ENCODE measurements around the gene CFC1. TPM values are rescaled to one million over a fixed set of nuclear protein-coding genes. Genes with fewer than 3 reads are reported as not detected.
"Not testable (repeated sequence)": the region's sequence is repeated elsewhere in the genome, so short reads cannot be mapped to it uniquely, and the experiment has no call there.

Gene CFC1
- total and polyA plus RNA-seq, 2 experiments from 2014 or later: 0.66 TPM; not detected in 1

GRCh38 chr2:130590170-130590841 is 9.1 kb downstream of the CFC1 start:
- not testable (repeated sequence) for DNase-seq (ENCODE audit: low spot score); H3K36me3 ChIP-seq (ENCODE audit: insufficient read depth); H3K4me3 Mint-ChIP-seq; H4K20me1 ChIP-seq (replicated peaks; ENCODE audit: insufficient read depth); H3K27me3 ChIP-seq (ENCODE audit: insufficient read depth); H3K9me3 Mint-ChIP-seq; H3K9me2 ChIP-seq (ENCODE audit: insufficient read depth); H3K4me1 ChIP-seq (ENCODE audit: insufficient read depth); H3K4me3 ChIP-seq; ATAC-seq; H3K27ac Mint-ChIP-seq; H2AFZ ChIP-seq; H3K4me1 Mint-ChIP-seq; H3K79me2 ChIP-seq (replicated peaks; ENCODE audit: insufficient read depth); H3K36me3 Mint-ChIP-seq (ENCODE audit: low read depth); H3F3A ChIP-seq (replicated peaks; ENCODE audit: low read depth); H3K27ac ChIP-seq (ENCODE audit: low read depth); H3K27me3 Mint-ChIP-seq (ENCODE audit: insufficient read depth, low read depth, poor library complexity); H3K4me2 ChIP-seq

GRCh38 chr2:130588688-130589458 is 10.5 kb downstream of the CFC1 start:
- not testable (repeated sequence) for H3K27ac ChIP-seq (ENCODE audit: low read depth); ATAC-seq; H3K4me1 Mint-ChIP-seq; H2AFZ ChIP-seq; H3K36me3 Mint-ChIP-seq (ENCODE audit: low read depth); DNase-seq (ENCODE audit: low spot score); H3K4me3 ChIP-seq; H3K9me3 Mint-ChIP-seq; H3K27me3 ChIP-seq (ENCODE audit: insufficient read depth); H3K4me2 ChIP-seq; H3K4me3 Mint-ChIP-seq; H3K79me2 ChIP-seq (replicated peaks; ENCODE audit: insufficient read depth); H3K27me3 Mint-ChIP-seq (ENCODE audit: insufficient read depth, low read depth, poor library complexity); H3F3A ChIP-seq (replicated peaks; ENCODE audit: low read depth); H4K20me1 ChIP-seq (replicated peaks; ENCODE audit: insufficient read depth); H3K36me3 ChIP-seq (ENCODE audit: insufficient read depth); H3K9me2 ChIP-seq (ENCODE audit: insufficient read depth); H3K4me1 ChIP-seq (ENCODE audit: insufficient read depth); H3K27ac Mint-ChIP-seq

DNA sequence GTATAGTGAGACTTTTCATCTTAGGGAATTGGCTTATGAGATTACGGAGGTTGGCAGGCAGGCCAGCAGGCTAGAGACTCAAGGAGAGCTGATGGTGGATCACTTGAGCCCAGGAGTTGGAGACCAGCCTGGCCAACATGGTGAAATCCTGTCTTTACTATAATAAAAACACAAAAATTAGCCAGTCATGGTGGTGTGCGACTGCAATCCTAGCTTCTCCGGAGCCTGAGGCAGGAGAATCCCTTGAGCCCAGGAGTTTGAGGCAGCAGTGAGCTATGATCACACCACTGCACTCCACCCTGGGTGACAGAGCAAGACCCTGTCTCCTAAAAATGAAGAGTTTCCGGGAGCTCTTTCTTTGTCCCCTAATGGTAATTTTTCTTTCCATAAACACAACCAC is 14.6 kb downstream of the CFC1 start:
- not testable (repeated sequence) for H3K4me3 Mint-ChIP-seq; H3K27ac ChIP-seq (ENCODE audit: low read depth); H3K9me3 Mint-ChIP-seq; H2AFZ ChIP-seq; H3K79me2 ChIP-seq (replicated peaks; ENCODE audit: insufficient read depth); H3K4me3 ChIP-seq; H3K27me3 ChIP-seq (ENCODE audit: insufficient read depth); H3K4me1 Mint-ChIP-seq; H3K36me3 Mint-ChIP-seq (ENCODE audit: low read depth); H3K36me3 ChIP-seq (ENCODE audit: insufficient read depth); DNase-seq (ENCODE audit: low spot score); H3K4me1 ChIP-seq (ENCODE audit: insufficient read depth); H3K27ac Mint-ChIP-seq; H3K4me2 ChIP-seq; H3F3A ChIP-seq (replicated peaks; ENCODE audit: low read depth); H4K20me1 ChIP-seq (replicated peaks; ENCODE audit: insufficient read depth); H3K27me3 Mint-ChIP-seq (ENCODE audit: insufficient read depth, low read depth, poor library complexity); ATAC-seq; H3K9me2 ChIP-seq (ENCODE audit: insufficient read depth)

DNA sequence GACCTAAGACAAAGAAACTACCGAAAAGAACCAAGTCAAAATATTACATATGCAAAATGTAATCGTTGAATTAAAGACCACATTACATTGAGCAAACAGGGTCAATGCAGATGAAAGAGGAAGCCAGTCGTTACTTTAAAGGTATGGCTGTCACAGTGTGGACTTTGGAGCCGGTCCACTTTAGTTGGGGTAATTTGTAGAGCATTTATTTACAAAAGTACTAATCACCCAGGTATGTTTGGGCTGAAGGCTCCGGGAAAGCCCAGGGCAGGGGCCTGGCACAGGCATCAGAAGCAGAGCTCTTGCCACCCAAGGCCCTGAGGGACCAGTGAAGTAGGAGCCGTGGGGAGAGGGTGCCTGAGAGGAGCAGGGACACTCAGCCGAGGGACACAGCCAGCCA is 15.8 kb downstream of the CFC1 start:
- H3K27me3 Mint-ChIP-seq (ENCODE audit: insufficient read depth, low read depth, poor library complexity); H3K9me2 ChIP-seq (ENCODE audit: insufficient read depth); H3K4me1 ChIP-seq (ENCODE audit: insufficient read depth); H2AFZ ChIP-seq; H3F3A ChIP-seq (replicated peaks; ENCODE audit: low read depth); H3K4me2 ChIP-seq; H3K27ac Mint-ChIP-seq; ATAC-seq; H4K20me1 ChIP-seq (replicated peaks; ENCODE audit: insufficient read depth); H3K9me3 Mint-ChIP-seq; H3K4me3 Mint-ChIP-seq; H3K79me2 ChIP-seq (replicated peaks; ENCODE audit: insufficient read depth); H3K27me3 ChIP-seq (ENCODE audit: insufficient read depth); H3K4me3 ChIP-seq; H3K36me3 Mint-ChIP-seq (ENCODE audit: low read depth); DNase-seq (ENCODE audit: low spot score); H3K27ac ChIP-seq (ENCODE audit: low read depth); H3K36me3 ChIP-seq (ENCODE audit: insufficient read depth); H3K4me1 Mint-ChIP-seq: not testable (repeated sequence)

GRCh38 chr2:130582970-130583369 is 16.4 kb downstream of the CFC1 start:
- not testable (repeated sequence) for H3K27me3 ChIP-seq (ENCODE audit: insufficient read depth); H3K27ac Mint-ChIP-seq; H3K4me1 Mint-ChIP-seq; DNase-seq (ENCODE audit: low spot score); H3K4me3 Mint-ChIP-seq; H3K36me3 Mint-ChIP-seq (ENCODE audit: low read depth); H3K27me3 Mint-ChIP-seq (ENCODE audit: insufficient read depth, low read depth, poor library complexity); H3K9me3 Mint-ChIP-seq; H2AFZ ChIP-seq; H3K79me2 ChIP-seq (replicated peaks; ENCODE audit: insufficient read depth); H3K9me2 ChIP-seq (ENCODE audit: insufficient read depth); H4K20me1 ChIP-seq (replicated peaks; ENCODE audit: insufficient read depth); H3K36me3 ChIP-seq (ENCODE audit: insufficient read depth); H3K27ac ChIP-seq (ENCODE audit: low read depth); H3F3A ChIP-seq (replicated peaks; ENCODE audit: low read depth); H3K4me1 ChIP-seq (ENCODE audit: insufficient read depth); ATAC-seq; H3K4me2 ChIP-seq; H3K4me3 ChIP-seq

DNA sequence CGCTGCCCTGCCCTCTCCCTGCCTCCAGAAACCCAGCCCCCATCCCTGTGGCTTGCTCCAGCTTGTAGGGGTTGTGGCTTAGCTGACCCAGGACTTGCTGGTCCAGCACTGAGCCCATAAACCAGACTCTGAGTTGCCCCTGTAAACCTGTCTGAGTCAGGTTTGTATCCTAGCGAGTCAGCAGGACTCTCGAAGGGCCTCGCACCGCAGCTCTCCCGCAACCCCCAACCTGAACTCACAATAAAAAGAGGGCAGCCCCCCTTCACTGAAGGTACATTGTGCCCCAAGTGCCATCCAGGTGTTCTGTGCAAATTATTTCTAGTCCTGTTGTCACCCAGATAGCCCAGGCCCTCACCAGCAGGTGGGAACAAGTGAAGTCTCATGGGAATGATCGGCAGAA is 17.9 kb downstream of the CFC1 start:
- not testable (repeated sequence) for H3K9me2 ChIP-seq (ENCODE audit: insufficient read depth); H3K27me3 Mint-ChIP-seq (ENCODE audit: insufficient read depth, low read depth, poor library complexity); H3K27ac ChIP-seq (ENCODE audit: low read depth); H3K4me3 Mint-ChIP-seq; DNase-seq (ENCODE audit: low spot score); H3K4me1 Mint-ChIP-seq; H3K4me3 ChIP-seq; H2AFZ ChIP-seq; H3K36me3 Mint-ChIP-seq (ENCODE audit: low read depth); H3K36me3 ChIP-seq (ENCODE audit: insufficient read depth); H3K79me2 ChIP-seq (replicated peaks; ENCODE audit: insufficient read depth); H3K9me3 Mint-ChIP-seq; H3K4me1 ChIP-seq (ENCODE audit: insufficient read depth); H3F3A ChIP-seq (replicated peaks; ENCODE audit: low read depth); H3K27ac Mint-ChIP-seq; H4K20me1 ChIP-seq (replicated peaks; ENCODE audit: insufficient read depth); H3K4me2 ChIP-seq; ATAC-seq; H3K27me3 ChIP-seq (ENCODE audit: insufficient read depth)

All from GM23338 (cell line).